Frontal cortex (tissue), 4 donors: ENCODE results near the gene TBCEL. TPM values are rescaled to one million over a fixed set of nuclear protein-coding genes. Genes with fewer than 3 reads are reported as not detected.
"Not testable (repeated sequence)": the region's sequence is repeated elsewhere in the genome, so short reads cannot be mapped to it uniquely, and the experiment has no call there.

Experiments
- DNase-seq, 2 donors: peaks; one replicate each; pipeline ENCODE4 v3.0.0; 2012; ENCODE audit warnings: low spot score in 2 of 2
- FAIRE-seq: peaks from 2 replicates; lab custom pipeline; 2012; peaks lifted over from hg19 to GRCh38; lab: Jason Lieb, UNC
- total RNA-seq: library from RNA; depleted of rRNA; stranded (reverse); fragments of >200 nt; gene quantifications from one replicate; pipeline ENCODE4 v1.2.3, GENCODE V29; 2014
- donor health status: control.
- donor health status: control.
- donor health status: control.

Gene TBCEL
- total RNA-seq, 1 donor from 2014 or later, result 64.8 TPM

DNA sequence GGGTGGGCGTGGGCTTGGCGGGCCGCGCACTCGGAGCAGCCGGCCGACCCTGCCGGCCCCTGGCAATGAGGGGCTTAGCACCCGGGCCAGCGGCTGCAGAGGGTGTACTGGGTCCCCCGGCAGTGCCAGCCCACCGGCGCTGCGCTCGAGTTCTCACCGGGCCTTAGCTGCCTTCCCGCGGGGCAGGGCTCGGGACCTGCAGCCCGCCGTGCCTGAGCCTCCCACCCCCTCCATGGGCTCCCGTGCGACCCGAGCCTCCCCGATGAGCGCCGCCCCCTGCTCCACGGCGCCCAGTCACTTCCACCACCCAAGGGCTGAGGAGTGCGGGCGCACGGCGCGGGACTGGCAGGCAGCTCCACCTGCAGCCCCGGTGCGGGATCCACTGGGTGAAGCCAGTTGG, 2.2 kb upstream of the TBCEL start:
- FAIRE-seq, DNase-seq: not testable (repeated sequence)

DNA sequence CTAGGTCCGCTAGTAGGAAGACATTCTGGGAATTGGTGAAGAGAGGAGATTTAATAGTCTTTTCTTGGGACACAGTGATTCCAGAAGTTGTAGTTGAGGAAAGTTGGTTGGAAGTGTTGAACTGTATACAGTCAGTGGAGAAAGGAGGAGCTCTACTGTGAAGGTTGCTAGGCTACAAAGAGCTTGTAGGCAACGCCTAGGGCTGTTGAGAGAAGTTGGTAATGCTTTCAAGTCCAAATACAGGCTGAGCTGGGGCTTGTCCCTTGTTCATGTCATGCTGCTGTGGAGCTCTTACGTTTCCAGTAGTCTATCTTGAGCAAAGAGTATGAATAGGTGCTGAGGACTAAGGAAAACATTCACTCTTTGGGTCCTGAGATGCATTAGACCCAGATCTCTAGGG, 1.1 kb downstream of the TBCEL start:
- FAIRE-seq (no peak), DNase-seq (peak; percentile 10 to 15)

DNA sequence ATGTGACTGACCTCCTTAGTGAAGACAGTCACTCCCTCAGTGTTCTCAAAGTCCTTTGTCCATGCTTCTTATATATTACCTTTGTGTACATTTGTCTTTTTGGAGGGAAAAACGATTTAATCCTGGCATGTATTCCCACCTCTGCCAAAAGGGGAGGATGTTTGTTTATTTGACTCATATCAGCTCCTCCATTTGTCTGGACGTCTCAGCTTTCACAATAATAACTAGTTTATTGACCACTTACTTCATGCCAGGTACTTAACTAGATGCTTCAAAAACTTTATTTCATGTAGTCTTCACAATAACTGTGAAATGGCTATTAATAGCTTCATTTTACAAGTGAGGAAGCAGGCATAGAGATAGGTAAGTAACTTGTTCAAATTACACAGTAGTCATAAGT, 5.3 kb downstream of the TBCEL start:
- FAIRE-seq (no peak), DNase-seq (no peak)

DNA sequence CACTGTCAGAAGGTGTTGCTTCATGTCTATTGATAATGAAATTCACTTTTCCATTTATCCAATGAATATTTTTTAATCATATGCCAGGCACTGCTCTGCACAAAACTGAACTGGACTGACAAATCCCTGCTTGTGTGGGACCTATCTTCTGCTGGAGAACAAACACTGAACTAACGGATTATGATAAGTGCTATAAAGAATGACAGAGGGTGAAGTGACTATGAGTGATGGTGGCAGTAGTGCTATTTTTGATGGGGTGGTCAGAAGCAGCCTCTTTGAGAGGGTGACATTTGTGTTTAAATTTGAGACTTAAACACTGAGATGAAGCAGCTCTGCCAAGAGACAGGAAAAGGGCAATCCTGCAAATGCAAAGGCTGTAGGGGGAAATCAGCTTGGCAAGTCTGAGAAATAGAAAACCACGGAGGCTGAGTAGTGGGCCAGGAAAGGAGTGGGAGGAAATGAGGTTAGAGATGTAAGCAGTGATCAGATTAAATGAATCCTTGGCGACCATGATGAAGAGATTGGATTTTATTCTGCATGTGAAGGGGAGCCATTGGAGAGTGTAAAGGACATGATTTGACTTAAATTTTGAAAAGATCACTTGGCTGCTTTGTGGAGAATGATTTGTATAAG, 6.0 kb downstream of the TBCEL start:
- no peak for FAIRE-seq
- no peak for DNase-seq

DNA sequence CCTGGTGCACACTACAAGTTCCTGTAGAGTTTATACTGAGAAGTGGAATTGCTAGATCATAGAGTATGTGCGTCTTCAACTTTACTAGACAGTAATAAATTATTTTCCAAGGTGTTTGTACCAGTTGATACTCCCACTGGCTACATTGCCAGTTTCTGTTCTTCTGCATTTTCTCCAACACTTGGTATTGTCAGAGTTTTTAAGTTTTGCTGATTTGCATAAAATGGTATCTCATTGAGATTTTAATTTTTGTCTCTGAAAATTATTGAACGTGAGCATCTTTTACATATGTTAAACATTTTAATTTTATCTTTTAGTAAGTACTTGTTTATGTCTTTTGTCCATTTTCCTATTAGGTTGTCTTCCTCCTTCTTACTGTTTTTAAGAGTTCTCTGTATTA, 7.3 kb downstream of the TBCEL start:
- DNase-seq (no peak), FAIRE-seq (peak; percentile 13)

DNA sequence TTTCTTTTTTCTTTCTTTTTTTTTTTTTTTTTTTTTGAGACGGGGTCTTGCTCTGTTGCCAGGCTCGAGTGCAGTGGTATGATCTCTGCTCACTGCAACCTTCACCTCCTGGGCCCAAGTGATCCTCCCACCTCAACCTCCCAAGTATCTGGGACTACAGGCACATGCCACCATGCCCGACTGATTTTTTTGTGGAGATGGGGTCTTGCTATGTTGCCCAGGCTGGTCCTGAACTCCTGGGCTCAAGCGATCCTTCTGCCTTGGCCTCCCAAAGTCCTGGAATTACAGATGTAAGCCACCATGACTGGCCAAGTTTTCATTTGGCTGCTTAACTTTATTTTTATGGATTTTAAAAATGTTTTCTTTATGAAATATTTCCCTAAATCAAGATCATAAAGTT, 7.7 kb downstream of the TBCEL start:
- not testable (repeated sequence) for DNase-seq, FAIRE-seq

DNA sequence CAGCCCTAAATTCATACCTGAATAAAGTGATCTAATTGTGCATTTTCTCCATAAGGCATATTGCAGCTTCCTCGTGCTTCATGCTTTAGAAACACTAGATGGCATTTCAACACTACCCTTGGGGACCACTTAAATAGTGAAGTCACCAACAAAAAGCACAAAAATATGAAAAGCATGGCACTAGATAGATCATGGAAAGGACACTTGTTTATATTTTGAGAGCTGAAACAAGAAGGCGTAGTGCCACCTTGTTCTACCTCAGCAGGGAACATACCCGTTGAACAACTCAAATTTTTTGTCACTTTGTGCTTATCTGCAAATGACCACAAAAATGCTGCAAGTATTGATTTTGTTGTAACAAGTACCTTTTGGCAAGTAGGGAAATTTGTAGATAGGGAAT, 8.6 kb downstream of the TBCEL start:
- FAIRE-seq (no peak), DNase-seq (no peak)

DNA sequence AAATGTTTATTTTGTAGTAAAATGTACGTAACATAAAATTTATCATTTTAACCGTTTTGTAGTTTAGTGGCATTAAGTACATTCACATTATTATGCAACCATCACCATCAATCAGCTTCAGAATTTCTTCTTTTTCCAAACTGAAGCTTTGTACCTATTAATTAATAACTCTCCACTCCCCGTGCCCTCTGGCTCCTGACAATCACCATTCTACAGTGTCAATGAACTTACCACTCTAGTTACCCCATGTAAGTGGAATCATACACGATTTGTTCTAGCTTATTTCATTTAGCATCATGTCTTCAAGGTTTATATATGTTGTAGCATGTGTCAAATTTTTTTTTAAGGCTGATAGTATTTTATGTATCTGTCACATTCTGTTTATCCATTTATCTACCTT, 9.7 kb downstream of the TBCEL start:
- FAIRE-seq, result no peak
- DNase-seq, result no peak

DNA sequence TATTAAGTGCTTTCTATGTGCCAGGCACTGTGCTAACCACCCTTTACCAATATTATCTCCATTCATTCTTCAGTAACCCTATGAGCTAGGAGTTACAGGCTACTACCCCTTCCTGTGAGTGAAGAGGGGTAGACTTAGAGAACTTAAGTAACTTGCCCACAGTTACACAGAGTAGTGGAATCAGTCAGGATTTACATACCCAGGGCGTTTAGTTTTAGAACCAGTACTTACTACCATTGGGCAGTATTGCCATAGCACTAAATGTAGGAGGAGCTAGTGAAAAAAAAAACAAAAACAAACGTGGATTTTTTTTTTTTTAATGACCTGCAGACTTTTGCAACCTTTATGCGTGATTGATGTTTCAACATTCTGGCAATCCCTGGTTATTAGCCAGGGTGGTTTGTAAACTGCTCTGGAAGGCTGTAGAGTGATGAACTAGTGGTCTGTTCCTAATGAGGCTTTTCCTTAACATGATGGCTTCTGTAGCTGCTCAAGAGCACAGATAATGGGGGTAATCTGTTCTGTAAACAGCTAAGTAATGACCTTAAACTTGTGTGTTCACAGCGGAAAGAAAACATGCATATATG, 11.4 kb downstream of the TBCEL start:
- FAIRE-seq (no peak), DNase-seq (no peak)

DNA sequence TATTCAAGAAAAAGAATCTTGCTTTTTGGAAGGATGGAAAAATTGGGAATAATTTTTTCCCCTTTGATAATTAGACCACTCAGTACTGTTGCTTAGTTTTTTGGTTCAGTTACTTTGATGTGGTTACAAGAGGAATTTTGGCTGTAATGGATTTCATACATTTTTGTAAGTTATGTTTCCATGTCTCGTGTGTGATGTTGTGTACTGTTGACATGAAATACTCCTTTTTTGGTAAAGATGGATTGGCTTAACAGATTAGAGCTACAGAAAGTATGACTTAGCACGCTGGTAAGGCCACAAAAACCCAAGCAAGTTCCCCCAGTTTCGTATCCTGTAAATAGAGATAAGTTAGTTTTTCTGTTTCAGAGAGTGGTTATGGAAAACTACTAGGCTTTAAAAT, 11.9 kb downstream of the TBCEL start:
- no peak for FAIRE-seq
- DNase-seq, result no peak

DNA sequence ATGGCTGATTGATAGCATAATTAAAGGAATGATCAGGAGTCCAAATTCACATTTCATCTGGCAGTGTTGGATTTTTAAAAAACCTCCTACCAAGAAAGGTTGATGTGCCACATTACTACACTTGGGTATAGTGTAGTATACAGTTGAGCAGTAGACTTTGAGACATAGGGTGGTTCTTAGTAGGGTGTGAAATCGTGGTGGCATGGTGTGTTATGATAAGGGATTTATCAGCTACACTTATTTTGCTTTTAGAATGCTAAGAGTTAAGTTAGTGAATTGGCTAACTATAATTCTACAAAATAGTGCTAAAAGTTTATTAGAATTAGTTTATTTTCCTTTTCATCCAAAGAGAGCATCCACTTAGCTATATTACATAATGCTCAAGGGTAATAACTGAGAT, 13.1 kb downstream of the TBCEL start:
- no peak for DNase-seq
- FAIRE-seq, result no peak

DNA sequence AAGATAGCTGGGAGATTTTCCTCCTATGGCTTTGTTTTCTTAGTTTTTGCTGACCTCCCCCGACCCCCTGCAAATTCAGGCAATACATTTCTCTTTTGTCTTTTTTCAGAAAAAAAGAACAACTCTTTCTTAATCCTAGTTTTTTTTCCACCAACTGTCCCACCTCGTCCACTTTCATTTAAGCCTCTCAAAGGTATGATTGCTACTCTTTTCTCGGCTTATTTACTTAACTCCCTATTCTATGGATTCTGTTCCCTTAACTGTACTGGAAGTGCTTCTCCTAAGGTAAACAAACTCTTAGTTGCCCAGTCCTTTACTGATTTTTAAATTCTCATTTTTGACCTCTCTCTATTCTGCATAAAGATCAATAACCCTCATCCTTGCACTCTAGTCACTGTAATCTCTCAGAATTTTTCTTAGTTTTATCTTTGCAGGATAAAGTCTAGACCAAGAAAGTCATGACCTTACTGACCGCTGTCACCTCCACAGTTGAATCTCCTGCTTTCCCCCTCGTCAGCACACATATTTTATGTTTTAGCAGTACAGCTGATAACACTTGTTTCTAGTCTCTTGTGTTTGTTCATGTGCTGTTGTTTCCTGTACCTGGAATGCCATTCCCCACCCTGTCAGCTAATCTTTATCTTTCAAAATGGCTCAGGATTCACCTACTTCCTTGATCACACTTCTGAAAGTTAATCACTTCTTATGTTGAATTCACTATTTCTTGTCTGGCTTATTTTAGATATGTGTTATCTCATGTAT, 14.9 kb downstream of the TBCEL start:
- DNase-seq (no peak), FAIRE-seq (no peak)

DNA sequence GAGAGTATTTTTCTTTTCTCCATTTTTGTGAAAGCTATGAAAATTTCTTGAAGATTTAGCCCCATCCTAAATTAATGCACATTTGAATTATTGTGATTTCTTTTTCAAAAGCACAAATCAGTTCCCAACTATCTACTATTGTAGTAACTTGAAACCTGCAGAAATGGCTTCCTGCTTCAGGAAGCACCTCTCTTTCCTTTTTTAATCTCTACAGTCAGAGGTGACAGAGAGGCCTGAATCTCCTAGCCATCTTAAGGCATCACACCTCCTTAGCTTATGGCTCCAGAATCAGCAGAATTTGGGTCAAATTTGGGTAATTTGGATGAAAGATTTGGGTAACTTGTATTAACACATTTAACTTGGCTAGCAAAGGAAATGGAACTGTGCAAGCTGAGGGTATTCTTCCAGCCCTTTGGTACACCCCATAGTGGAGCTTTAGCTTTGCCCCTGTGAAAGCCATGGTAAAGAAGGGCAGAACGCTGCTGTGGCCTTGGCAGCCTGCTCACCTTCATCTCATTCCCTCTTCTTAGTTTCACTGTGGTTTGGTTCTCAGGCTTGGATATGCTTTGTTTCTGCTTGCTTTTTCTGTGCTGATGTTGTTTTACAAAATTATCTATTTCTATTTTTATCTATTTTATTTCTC, 16.2 kb downstream of the TBCEL start:
- no peak for FAIRE-seq

DNA sequence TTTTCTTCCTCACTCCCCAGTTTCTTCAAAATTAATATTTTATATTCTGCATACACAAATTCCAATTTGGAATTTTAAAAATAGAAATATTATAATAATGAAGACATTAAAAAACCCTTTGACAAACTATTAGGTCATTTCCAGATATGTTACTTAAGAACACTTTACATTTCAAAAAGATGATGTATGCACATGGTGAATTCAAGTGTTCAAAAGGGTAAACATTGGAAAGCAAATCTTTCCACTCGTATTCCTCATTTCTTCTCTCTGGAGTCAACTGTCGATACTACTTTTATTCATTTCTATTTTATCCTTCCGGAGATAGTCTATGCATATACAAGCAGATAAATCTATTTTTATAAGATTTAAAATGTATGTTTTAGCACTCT, 16.7 kb downstream of the TBCEL start:
- no peak for DNase-seq
- FAIRE-seq, result peak; percentile 62

More for the DNA sequence above, 16.2 kb downstream of the TBCEL start:
- DNase-seq, result no peak

DNA sequence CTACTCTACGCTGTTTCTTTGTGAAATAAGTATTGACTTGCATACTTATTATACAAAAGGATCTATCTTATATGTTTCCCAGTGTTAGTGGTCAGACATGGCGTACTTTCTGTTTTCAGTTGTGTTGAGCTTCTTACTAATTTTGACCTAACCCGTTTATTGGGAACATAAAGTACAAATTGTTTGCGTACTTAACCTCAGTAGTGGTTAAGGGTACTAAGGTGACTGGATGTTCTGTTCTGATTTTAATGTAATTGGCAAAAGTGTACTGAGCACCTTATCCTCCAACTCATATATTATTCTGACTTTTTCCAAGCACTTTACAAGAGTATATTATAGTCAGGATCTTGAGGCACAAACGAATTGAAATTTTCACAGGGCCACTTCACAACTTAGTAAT, 17.2 kb downstream of the TBCEL start:
- no peak for FAIRE-seq
- DNase-seq, result no peak

DNA sequence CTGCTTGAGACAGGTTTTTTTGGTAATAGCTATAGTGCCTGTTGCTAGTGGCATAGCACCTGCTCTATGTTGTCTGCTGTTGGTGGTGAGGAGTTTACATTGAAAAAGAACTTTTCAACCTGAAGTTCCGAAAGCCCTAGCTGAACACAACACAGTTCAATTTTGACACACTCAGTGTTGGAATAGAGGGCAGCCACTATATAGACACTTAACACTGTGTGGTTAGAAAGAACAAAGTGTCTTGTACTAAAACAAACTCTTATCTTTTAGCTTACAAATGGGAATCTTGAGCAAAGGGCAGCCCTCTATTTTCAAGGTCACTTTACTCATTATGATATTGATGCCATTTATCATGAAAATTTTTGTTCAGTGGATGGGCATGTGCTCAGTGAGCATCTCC, 18.4 kb downstream of the TBCEL start:
- FAIRE-seq, result no peak
- no peak for DNase-seq

DNA sequence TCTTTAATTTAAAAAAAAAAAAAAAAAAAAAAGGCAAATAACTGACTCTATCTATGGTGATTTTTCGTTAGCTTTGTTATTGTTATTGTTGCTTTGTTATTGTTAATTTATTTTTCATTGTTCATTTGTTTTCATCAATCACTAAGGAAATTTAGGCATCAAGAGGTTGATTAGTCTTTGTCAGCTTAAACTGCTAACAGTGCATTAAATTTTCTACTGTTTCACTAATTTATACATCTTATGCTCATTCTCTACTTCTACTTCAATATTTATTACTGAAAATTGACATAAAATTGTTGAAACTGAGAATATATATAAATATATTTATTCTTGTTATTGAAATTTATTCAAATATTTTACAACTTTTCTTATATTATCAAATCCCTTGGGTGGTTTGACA, 24.0 kb downstream of the TBCEL start:
- peak; percentile 78 for FAIRE-seq
- no peak for DNase-seq

DNA sequence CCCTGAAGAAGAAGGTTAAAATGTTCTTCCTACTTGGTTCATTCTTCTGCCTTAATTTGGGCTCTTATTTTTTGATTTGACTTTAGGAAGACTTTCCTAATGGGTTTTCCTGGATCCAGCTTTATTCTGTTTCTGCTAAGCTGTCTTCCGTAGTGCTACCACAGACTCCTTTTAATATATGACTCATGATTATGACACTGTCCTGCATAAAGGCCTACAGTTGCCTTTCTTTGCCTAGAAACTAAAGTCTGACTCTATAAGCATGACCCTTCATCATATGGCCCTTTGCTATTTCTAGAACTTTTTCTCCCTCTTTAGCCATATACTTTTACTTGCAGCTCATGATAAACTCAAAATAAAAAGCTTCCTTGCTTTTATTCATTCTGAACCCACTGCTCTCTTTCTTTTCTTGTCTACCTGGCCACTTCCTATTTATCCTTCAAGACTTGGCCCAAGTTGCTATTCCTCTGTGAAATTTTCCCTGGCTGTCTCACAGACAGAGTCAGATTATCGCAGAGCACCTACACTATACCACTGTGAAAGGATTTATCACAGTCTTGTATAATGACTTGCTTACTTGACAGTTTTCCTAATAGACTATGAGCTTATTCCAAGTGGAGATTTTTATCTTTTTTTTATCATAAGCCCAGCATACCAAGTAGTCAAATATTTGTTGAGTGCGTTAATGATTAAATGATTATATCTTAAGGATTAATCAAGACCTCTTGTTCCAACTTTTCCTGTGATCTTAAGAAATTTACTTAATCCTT, 24.7 kb downstream of the TBCEL start:
- FAIRE-seq (no peak), DNase-seq (no peak)

DNA sequence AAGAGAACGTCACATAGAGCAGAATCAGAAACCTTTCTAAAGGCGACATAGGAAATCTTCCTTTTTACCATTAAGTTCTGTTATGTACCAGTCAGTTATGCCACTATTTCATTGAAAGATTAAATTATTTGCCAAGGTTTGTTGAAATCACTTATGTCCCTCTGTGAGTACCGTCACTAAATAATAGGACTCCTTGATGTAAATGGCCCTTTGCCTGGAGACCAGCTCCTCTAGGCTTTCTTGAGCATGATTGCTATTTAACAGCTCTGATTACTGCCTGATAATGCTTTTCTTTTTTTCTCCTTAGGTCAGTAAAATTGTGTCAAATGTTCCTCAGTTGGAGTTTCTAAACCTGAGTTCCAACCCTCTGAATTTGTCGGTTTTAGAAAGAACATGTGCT, 29.3 kb downstream of the TBCEL start:
- FAIRE-seq, result no peak
- no peak for DNase-seq

DNA sequence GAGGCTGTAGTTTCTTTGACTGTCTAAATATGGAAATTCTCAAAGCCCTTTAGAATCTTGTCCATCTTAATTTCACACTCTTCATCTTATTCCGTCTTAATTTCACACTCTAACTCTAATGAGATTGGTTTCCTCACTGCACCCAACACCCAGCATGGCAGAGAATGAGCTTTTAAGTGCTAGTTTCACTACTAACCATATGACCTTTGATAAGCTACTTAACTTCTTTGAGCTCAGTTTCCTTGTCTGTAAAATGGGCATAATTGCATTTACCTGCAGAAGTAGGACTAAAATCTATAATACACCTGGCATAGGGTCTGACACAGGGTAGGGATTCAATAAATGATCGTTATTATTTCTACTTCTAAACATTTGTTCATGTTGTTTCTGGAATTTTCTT, 30.4 kb downstream of the TBCEL start:
- DNase-seq (no peak), FAIRE-seq (no peak)
